DOHH2 (cell line): ENCODE data around the gene EEF2.
"Not testable (repeated sequence)": the region's sequence is repeated elsewhere in the genome, so short reads cannot be mapped to it uniquely, and the experiment has no call there.

Experiments used
- EZH2phosphoT487 ChIP-seq: fragments of 200-600 bp; sonication (generic); IDR thresholded peaks from 2 replicates; pipeline ENCODE4 v1.6.1; 2017; ENCODE audit warnings: borderline replicate concordance, mild to moderate bottlenecking, antibody characterized with exemption, low read length, moderate library complexity, mixed read lengths
- TF ChIP-seq, protein P1 (sequence below): fragments of 200-600 bp; sonication (generic); IDR thresholded peaks from one replicate; pipeline ENCODE4 v1.5.1; 2014; ENCODE audit warnings: antibody characterized with exemption, mild to moderate bottlenecking, low read depth, low read length; ENCODE audit not compliant: poor library complexity, severe bottlenecking

DNA sequence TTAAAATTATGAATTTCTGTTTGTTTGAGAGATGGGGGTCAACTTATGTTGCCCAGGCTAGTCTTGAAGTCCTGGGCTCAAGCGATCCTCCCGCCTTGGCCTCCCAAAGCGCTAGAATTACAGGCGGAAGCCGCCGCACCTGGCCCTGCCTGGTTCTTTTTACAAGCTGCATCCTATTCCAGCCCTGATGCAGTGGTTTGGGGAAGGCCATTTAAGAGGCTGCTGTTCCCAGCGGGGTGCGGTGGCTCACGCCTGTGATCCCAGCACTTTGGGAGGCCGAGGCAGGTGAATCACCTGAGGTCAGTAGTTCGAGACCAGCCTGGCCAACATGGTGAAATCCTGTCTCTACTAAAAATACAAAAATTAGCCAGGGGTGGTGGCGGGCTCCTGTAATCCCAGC, 17.3 kb downstream of the EEF2 start:
- TF ChIP-seq, protein P1, sequence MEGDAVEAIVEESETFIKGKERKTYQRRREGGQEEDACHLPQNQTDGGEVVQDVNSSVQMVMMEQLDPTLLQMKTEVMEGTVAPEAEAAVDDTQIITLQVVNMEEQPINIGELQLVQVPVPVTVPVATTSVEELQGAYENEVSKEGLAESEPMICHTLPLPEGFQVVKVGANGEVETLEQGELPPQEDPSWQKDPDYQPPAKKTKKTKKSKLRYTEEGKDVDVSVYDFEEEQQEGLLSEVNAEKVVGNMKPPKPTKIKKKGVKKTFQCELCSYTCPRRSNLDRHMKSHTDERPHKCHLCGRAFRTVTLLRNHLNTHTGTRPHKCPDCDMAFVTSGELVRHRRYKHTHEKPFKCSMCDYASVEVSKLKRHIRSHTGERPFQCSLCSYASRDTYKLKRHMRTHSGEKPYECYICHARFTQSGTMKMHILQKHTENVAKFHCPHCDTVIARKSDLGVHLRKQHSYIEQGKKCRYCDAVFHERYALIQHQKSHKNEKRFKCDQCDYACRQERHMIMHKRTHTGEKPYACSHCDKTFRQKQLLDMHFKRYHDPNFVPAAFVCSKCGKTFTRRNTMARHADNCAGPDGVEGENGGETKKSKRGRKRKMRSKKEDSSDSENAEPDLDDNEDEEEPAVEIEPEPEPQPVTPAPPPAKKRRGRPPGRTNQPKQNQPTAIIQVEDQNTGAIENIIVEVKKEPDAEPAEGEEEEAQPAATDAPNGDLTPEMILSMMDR, result not testable (repeated sequence)
- TF ChIP-seq EZH2phosphoT487, result not testable (repeated sequence)
